ENCODE measurements around the gene SIKE1. TPM values are rescaled to one million over a fixed set of nuclear protein-coding genes. Genes with fewer than 3 reads are reported as not detected.
"Not testable (repeated sequence)": the region's sequence is repeated elsewhere in the genome, so short reads cannot be mapped to it uniquely, and the experiment has no call there.

The SIKE1 gene
- total RNA-seq, 2 donors from 2014 or later: 55.7 to 64.7 TPM

DNA sequence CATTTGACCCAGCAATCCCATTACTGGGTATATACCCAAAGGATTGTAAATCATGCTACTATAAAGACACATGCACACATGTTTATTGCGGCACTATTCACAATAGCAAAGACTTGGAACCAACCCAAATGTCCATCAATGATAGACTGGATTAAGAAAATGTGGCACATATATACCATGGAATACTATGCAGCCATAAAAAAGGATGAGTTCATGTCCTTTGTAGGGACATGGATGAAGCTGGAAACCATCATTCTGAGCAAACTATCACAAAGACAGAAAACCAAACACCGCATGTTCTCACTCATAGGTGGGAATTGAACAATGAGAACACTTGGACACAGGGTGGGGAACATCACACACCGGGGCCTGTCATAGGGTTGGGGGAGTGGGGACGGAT lies 3.8 kb downstream of the SIKE1 start:
- not testable (repeated sequence) for H3K4me3 Mint-ChIP-seq; DNase-seq; H3K9me3 Mint-ChIP-seq; ATAC-seq (replicated peaks in 1 of 2); H3K27me3 Mint-ChIP-seq (ENCODE audit: low read depth); H3K27ac Mint-ChIP-seq
- H3K4me1 Mint-ChIP-seq (ENCODE audit: low read depth): peaks cover 28% of the 10 kb centered on the region
- H3K36me3 Mint-ChIP-seq (ENCODE audit: insufficient read depth in 2 of 2): peaks cover 6 to 26% of the 10 kb centered on the region in 2 donors

DNA sequence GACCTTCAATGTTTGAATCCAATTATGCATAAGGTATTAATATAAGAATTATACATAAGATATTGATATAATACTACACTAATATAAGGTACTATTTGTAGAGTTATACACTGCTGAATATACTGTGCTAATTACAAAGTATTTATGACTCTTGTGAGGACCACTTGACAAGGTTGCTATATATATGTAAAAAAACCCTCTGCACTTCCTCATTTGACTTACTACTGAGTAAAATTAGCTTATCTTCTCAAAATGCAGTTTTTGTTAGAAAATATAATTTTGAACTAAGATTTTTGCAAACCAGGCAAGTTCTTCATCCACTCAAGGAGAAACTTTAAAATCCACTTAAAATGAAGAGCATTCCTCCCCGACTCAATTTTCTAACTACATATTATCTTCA lies 8.5 kb downstream of the SIKE1 start:
- no peaks in the 10 kb centered on the region for H3K4me1 Mint-ChIP-seq (ENCODE audit: low read depth)
- DNase-seq: no peak
- no peak overlapping the region for H3K4me3 Mint-ChIP-seq
- H3K9me3 Mint-ChIP-seq: no peaks in the 10 kb centered on the region
- no peak overlapping the region for H3K27ac Mint-ChIP-seq
- H3K36me3 Mint-ChIP-seq (ENCODE audit: insufficient read depth in 2 of 2): peaks cover 2 to 13% of the 10 kb centered on the region in 2 donors
- no peak for ATAC-seq (replicated peaks in 1 of 2)
- H3K27me3 Mint-ChIP-seq (ENCODE audit: low read depth): no peaks in the 10 kb centered on the region

DNA sequence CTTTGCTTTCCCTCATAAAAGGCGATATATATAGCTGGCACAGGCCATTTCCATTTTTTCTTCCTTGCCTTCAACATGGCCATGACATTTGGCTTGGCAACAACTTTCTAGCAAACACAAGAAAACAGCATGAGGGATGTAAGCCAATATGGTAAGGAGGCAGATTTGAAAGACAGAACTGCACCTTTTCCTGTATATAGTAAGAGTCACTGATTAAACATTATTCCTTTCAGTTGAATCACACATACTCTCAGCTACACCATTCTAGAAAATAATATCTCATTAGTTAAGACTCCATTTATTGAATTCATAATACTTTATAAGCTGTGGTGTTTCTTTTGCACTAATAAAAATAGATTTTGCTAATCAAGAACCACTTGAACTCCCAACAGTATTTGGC lies 9.5 kb downstream of the SIKE1 start:
- peaks cover 2 to 8% of the 10 kb centered on the region in 2 donors for H3K36me3 Mint-ChIP-seq (ENCODE audit: insufficient read depth in 2 of 2)
- H3K4me3 Mint-ChIP-seq: no peak overlapping the region
- H3K27ac Mint-ChIP-seq: no peak overlapping the region
- ATAC-seq (replicated peaks in 1 of 2) (no peak), DNase-seq (no peak)
- H3K4me1 Mint-ChIP-seq (ENCODE audit: low read depth): no peaks in the 10 kb centered on the region
- no peaks in the 10 kb centered on the region for H3K27me3 Mint-ChIP-seq (ENCODE audit: low read depth)
- H3K9me3 Mint-ChIP-seq: no peaks in the 10 kb centered on the region

DNA sequence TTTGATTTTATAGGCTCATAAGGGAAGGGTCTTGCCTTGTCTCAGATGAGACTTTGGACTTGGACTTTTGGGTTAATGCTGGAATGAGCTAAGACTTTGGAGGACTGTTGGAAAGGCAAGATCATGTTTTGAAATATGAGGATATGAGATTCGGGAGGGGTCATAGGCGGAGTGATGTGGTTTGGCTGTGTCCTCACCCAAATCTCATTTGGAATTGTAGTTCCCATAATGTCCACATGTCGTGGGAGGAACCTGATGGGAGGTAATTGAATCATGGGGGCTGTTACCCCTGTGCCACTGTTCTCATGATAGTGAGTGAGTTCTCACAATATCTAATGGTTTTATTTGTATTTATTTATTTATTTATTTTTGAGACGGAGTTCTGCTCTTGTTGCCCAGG lies 15.8 kb downstream of the SIKE1 start:
- H3K9me3 Mint-ChIP-seq: peaks cover 0 to 4% of the 10 kb centered on the region in 2 donors
- H3K4me1 Mint-ChIP-seq (ENCODE audit: low read depth): no peaks in the 10 kb centered on the region
- H3K4me3 Mint-ChIP-seq: no peak overlapping the region
- no peaks in the 10 kb centered on the region for H3K27me3 Mint-ChIP-seq (ENCODE audit: low read depth)
- H3K27ac Mint-ChIP-seq: no peak overlapping the region
- no peak for DNase-seq
- ATAC-seq (replicated peaks in 1 of 2): no peak
- H3K36me3 Mint-ChIP-seq (ENCODE audit: insufficient read depth in 2 of 2): peaks cover 3 to 7% of the 10 kb centered on the region in 2 donors

DNA sequence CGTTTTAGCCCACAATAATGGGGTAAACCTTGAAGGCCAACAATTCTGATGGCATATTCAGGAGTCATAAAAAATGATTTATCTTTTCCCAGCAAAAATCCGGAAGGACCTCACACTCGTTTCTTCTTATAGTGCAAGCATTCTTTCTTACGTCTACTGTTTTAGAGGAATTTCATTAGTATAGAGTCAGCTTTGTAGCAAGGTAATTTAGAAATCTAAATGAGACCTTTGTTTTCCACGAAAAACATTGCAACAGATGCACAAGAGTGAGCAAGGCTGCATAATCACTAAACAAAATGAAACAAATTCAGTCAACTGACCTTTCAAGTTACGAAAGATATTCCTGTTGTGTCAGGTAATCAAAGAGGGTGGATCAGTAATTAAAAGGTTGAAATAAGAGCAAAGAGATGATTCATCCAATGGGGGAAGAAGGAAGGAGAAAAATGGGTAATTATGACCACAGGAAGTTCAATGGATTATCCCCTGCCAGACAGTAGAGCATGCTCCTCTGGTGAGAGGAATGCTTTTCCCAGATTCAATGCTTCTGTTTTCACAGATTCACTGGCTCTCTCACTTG lies 22.1 kb downstream of the SIKE1 start:
- peaks cover 0 to 6% of the 10 kb centered on the region in 2 donors for H3K9me3 Mint-ChIP-seq
- peaks cover 47% of the 10 kb centered on the region for H3K4me1 Mint-ChIP-seq (ENCODE audit: low read depth)
- peaks cover 9 to 12% of the 10 kb centered on the region in 2 donors for H3K36me3 Mint-ChIP-seq (ENCODE audit: insufficient read depth in 2 of 2)
- ATAC-seq (replicated peaks in 1 of 2) (no peak), DNase-seq (no peak)
- H3K27ac Mint-ChIP-seq: peak overlapping the region; percentile 98
- H3K4me3 Mint-ChIP-seq: peak overlapping the region; percentile 98 to 99
- no peaks in the 10 kb centered on the region for H3K27me3 Mint-ChIP-seq (ENCODE audit: low read depth)

- peaks cover 54% of the 10 kb centered on the region for H3K4me1 Mint-ChIP-seq (ENCODE audit: low read depth)
- no peaks in the 10 kb centered on the region for H3K27me3 Mint-ChIP-seq (ENCODE audit: low read depth)
- DNase-seq (peak; percentile 96 to 97), ATAC-seq (replicated peaks in 1 of 2) (peak; percentile 83 to 86)
- H3K36me3 Mint-ChIP-seq (ENCODE audit: insufficient read depth in 2 of 2): peaks cover 7% of the 10 kb centered on the region in 2 donors
- H3K27ac Mint-ChIP-seq: peak within 1 kb of the TSS; percentile 98
- H3K4me3 Mint-ChIP-seq: peak within 1 kb of the TSS; percentile 98 to 99
- peaks cover 0 to 2% of the 10 kb centered on the region in 2 donors for H3K9me3 Mint-ChIP-seq
Observed at GRCh38 chr1:114757455-114758255, 22.8 kb downstream of the SIKE1 start, which contains the start of gene CSDE1. Gene CSDE1 (minus strand): TSS chr1:114757984. CDS start chr1:114739890, 18,094 bp downstream.

GRCh38 chr1:114756949-114757454 lies 23.5 kb downstream of the SIKE1 start:
- DNase-seq (peak in 1 of 2 donors; percentile 26), ATAC-seq (replicated peaks in 1 of 2) (no peak)
- peak overlapping the region; percentile 98 for H3K27ac Mint-ChIP-seq
- peaks cover 7% of the 10 kb centered on the region in 2 donors for H3K36me3 Mint-ChIP-seq (ENCODE audit: insufficient read depth in 2 of 2)
- H3K4me1 Mint-ChIP-seq (ENCODE audit: low read depth): peaks cover 61% of the 10 kb centered on the region
- peaks cover 0 to 2% of the 10 kb centered on the region in 2 donors for H3K9me3 Mint-ChIP-seq
- peak overlapping the region; percentile 98 to 99 for H3K4me3 Mint-ChIP-seq
- H3K27me3 Mint-ChIP-seq (ENCODE audit: low read depth): no peaks in the 10 kb centered on the region

- Mint-ChIP-seq H3K27me3 (ENCODE audit: low read depth) (no peaks in the 10 kb centered on the region), H3K4me3 (peak overlapping the region; percentile 98 to 99), H3K36me3 (ENCODE audit: insufficient read depth in 2 of 2) (peaks cover 7% of the 10 kb centered on the region in 2 donors), H3K4me1 (ENCODE audit: low read depth) (peaks cover 68% of the 10 kb centered on the region), H3K27ac (peak overlapping the region; percentile 98), H3K9me3 (peaks cover 0 to 2% of the 10 kb centered on the region in 2 donors)
- ATAC-seq (replicated peaks in 1 of 2) (peak; percentile 18 to 27), DNase-seq (no peak)
Observed at GRCh38 chr1:114756009-114756892, 24.2 kb downstream of the SIKE1 start.

DNA sequence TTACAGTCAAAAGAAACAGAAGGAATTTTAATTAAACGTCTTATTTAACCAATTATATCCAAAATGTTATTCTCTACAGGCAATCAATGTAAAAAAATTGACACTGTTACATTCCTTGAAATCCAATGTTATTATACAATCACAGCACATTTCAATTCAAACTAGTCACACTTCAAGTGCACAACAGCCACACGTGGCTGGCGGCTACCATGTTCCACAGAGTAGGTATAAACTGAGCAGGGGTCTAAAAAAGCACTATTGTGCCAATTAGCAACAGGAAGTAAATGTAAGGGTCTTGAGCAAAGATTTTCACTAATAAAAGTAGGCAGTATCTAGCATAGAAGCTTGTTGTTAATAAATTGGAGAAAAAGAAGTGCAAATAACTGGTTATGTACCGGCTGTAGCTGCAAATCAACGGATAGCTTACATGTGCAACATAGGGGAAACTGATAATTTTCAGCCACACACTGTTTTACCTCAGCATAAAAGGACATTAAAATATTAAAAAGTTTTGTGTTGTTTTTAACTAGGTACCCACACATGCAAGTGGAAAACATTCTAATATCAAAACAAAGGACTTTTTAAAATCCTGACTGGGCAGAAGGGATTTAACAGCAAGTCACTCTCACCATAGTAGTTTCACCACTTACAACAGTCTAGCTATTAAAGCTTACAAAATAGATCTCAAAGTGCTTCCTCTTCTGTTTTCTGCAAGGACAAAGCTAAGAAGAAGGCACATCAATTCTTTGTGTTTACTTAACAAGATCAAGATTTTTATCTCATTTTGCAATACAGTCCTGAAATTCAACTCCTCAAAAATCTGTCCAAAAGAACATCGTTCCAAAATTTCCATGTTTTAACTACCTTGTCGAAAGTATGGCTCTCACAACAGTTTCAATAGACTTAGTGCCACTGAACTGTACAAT lies 25.2 kb downstream of the SIKE1 start:
- no peak for DNase-seq
- ATAC-seq (replicated peaks in 1 of 2): no peak
- H3K27ac Mint-ChIP-seq: peak overlapping the region; percentile 98
- peak overlapping the region; percentile 98 to 99 for H3K4me3 Mint-ChIP-seq
- H3K9me3 Mint-ChIP-seq: peaks cover 0 to 2% of the 10 kb centered on the region in 2 donors
- H3K4me1 Mint-ChIP-seq (ENCODE audit: low read depth): peaks cover 78% of the 10 kb centered on the region
- peaks cover 7% of the 10 kb centered on the region in 2 donors for H3K36me3 Mint-ChIP-seq (ENCODE audit: insufficient read depth in 2 of 2)
- no peaks in the 10 kb centered on the region for H3K27me3 Mint-ChIP-seq (ENCODE audit: low read depth)

DNA sequence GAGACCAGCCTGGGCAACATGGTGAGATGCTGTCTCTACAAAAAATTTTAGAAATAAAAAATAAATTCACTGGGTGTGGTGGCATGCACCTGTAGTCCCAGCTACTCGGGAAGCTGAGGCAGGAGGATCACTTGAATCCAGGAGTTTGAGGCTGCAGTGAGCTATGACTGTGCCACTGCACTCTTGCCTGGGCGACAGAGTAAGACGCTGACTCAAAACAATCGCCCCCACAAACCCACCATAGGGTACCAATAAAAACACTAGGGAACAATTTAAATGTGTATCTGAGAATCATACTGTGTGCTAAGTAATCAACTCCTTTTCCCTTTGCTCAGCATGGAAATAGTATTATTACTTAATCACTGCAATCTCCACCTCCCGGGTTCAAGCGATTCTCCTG lies 26.8 kb downstream of the SIKE1 start:
- H3K4me1 Mint-ChIP-seq (ENCODE audit: low read depth): peaks cover 92% of the 10 kb centered on the region
- ATAC-seq (replicated peaks in 1 of 2); H3K27me3 Mint-ChIP-seq (ENCODE audit: low read depth); H3K9me3 Mint-ChIP-seq: not testable (repeated sequence)
- H3K36me3 Mint-ChIP-seq (ENCODE audit: insufficient read depth in 2 of 2): peaks cover 10 to 11% of the 10 kb centered on the region in 2 donors
- DNase-seq: peak; percentile 46 to 55
- H3K4me3 Mint-ChIP-seq: peak overlapping the region; percentile 98 to 99
- H3K27ac Mint-ChIP-seq: peak overlapping the region; percentile 98

GRCh38 chr1:114753143-114753542 lies 27.3 kb downstream of the SIKE1 start:
- no peak for DNase-seq
- peaks cover 92% of the 10 kb centered on the region for H3K4me1 Mint-ChIP-seq (ENCODE audit: low read depth)
- H3K36me3 Mint-ChIP-seq (ENCODE audit: insufficient read depth in 2 of 2): peaks cover 12 to 17% of the 10 kb centered on the region in 2 donors
- H3K27ac Mint-ChIP-seq: no peak overlapping the region
- no peaks in the 10 kb centered on the region for H3K27me3 Mint-ChIP-seq (ENCODE audit: low read depth)
- ATAC-seq (replicated peaks in 1 of 2): no peak
- H3K9me3 Mint-ChIP-seq: no peaks in the 10 kb centered on the region
- peak overlapping the region in 1 of 2 donors; percentile 12 for H3K4me3 Mint-ChIP-seq

DNA sequence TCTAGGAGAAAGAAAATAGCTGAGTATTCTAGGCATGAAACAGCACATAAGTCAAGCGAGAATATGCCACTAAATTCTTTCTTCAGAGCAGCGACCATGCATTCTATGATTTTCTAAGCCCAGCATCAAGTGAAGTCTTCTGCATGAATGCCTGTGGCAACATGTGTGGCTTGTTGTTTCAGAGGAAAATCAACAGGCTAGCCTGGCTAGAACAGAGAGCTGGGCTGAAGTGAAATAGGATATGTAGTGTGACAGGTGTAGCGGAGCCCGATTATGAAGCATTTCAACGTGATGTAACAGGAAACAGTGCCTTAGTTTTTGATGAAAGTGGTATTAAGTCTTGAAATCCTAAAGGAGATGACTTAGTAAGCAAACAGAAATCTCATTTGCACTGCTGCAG lies 29.7 kb downstream of the SIKE1 start:
- Mint-ChIP-seq H3K4me1 (ENCODE audit: low read depth) (peaks cover 99% of the 10 kb centered on the region), H3K36me3 (ENCODE audit: insufficient read depth in 2 of 2) (peaks cover 8 to 25% of the 10 kb centered on the region in 2 donors), H3K27ac (peak overlapping the region; percentile 76), H3K4me3 (peak overlapping the region in 1 of 2 donors; percentile 9), H3K9me3 (no peaks in the 10 kb centered on the region), H3K27me3 (ENCODE audit: low read depth) (no peaks in the 10 kb centered on the region)
- DNase-seq (no peak), ATAC-seq (replicated peaks in 1 of 2) (no peak)
